ENCODE results near the gene TMEM151A.

TMEM151A gene

GRCh38 chr11:66329165-66329673 is 37.5 kb downstream of the TMEM151A start:
- Mint-ChIP-seq H3K36me3 (ENCODE audit: low read depth) (no peaks in the 10 kb centered on the region), H3K4me3 (no peak overlapping the region), H3K4me1 (peaks cover 57% of the 10 kb centered on the region), H3K9me3 (no peaks in the 10 kb centered on the region), H3K27me3 (ENCODE audit: low read depth, poor library complexity) (peaks cover 5% of the 10 kb centered on the region), H3K27ac (no peak overlapping the region)
- no peak for TF ChIP-seq CTCF (IDR thresholded peaks at IDR 0.05)
- no peak for DNase-seq

DNA sequence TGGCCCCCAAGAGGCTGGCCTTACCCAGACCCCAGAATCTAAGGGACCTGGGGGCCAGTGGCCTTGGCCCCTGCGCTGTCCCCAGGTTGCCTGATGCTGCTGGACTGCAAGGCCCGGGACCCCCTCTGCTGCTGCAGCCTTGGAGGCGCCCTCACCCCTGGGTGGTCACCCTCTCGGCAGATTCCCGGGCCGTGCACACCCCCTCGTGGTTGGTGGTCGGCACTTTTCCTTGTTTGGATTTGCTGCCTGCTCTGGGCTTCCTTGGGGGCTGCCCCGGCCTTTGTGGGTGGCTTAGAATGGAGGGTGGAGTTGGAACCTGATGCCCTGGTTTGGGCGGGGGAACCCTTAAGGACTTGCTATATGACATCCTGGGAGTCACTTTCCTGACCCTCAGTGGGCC is 39.2 kb downstream of the TMEM151A start:
- H3K36me3 Mint-ChIP-seq (ENCODE audit: low read depth): no peaks in the 10 kb centered on the region
- no peaks in the 10 kb centered on the region for H3K9me3 Mint-ChIP-seq
- H3K4me1 Mint-ChIP-seq: peaks cover 48% of the 10 kb centered on the region
- no peak for DNase-seq
- no peak overlapping the region for H3K4me3 Mint-ChIP-seq
- no peak overlapping the region for H3K27ac Mint-ChIP-seq
- H3K27me3 Mint-ChIP-seq (ENCODE audit: low read depth, poor library complexity): peaks cover 5% of the 10 kb centered on the region
- no peak for TF ChIP-seq CTCF (IDR thresholded peaks at IDR 0.05)

DNA sequence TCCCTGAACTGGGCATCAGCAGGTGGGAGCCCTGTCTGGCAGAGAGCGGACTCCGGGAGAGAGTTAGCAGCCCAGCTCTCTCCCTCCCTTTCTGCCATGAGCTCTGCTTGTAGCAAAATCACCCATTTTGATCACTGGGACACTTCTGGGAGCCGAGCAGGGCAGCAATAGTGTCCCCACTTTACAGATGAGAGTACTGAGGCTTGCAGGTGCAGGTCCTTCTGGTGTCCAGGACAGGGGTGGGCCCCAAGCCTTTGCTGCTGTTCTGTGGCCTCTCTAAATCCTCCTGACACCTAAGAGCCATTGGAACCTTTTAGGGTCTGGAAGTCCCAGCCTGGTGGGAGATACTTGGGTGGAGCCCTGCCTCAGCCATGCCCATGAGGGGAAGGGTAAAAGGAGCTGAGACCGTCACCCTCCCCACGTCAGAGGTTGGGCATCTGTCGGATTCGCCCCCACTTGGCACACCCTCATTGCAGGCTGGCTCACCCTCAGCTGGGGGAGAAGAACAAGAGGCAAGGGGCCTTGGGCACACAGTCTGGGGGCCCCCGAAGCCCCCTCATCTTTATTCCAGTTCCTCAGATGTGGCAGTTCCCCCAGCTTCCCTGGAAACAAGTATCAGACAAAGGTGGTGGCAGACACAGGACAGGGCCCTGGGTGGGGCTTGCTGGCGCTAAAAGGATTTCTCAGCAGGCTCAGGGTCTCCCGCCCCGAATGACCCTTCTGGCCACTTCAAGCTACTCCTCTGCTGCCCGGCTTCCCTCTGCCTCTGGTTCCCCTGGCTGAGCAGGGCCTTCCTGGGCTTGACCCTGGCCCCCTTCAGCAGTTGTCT is 40.1 kb downstream of the TMEM151A start:
- Mint-ChIP-seq H3K4me1 (peaks cover 48% of the 10 kb centered on the region), H3K27ac (no peak overlapping the region), H3K9me3 (no peaks in the 10 kb centered on the region), H3K4me3 (no peak overlapping the region), H3K27me3 (ENCODE audit: low read depth, poor library complexity) (peaks cover 5% of the 10 kb centered on the region), H3K36me3 (ENCODE audit: low read depth) (no peaks in the 10 kb centered on the region)
- no peak for TF ChIP-seq CTCF (IDR thresholded peaks at IDR 0.05)
- DNase-seq: no peak

- Mint-ChIP-seq H3K9me3 (no peaks in the 10 kb centered on the region), H3K4me3 (no peak overlapping the region), H3K4me1 (peaks cover 48% of the 10 kb centered on the region), H3K27me3 (ENCODE audit: low read depth, poor library complexity) (peaks cover under 1% of the 10 kb centered on the region), H3K36me3 (ENCODE audit: low read depth) (no peaks in the 10 kb centered on the region), H3K27ac (no peak overlapping the region)
- DNase-seq: no peak
- no peak for TF ChIP-seq CTCF (IDR thresholded peaks at IDR 0.05)
Observed at GRCh38 chr11:66332371-66333219, 40.9 kb downstream of the TMEM151A start.

GRCh38 chr11:66333220-66333877 is 41.7 kb downstream of the TMEM151A start:
- peaks cover 41% of the 10 kb centered on the region for H3K4me1 Mint-ChIP-seq
- no peak for DNase-seq

More at GRCh38 chr11:66333220-66333877, 41.7 kb downstream of the TMEM151A start:
- Mint-ChIP-seq H3K4me3 (no peak overlapping the region), H3K27me3 (ENCODE audit: low read depth, poor library complexity) (no peaks in the 10 kb centered on the region), H3K9me3 (no peaks in the 10 kb centered on the region), H3K36me3 (ENCODE audit: low read depth) (no peaks in the 10 kb centered on the region), H3K27ac (no peak overlapping the region)
- no peak for TF ChIP-seq CTCF (IDR thresholded peaks at IDR 0.05)

All from nephron progenitor cell (in vitro differentiated cells).